AG08396 (cell line): ENCODE measurements around the gene HSDL1.

Source experiments
- DNase-seq: peaks from one replicate; pipeline ENCODE4 v3.0.0; 2012; ENCODE audit warnings: low spot score, mixed read lengths

Gene HSDL1

GRCh38 chr16:84107921-84108320, 37.1 kb downstream of the HSDL1 start:
- DNase-seq: no peak

GRCh38 chr16:84105948-84106740, 38.8 kb downstream of the HSDL1 start:
- no peak for DNase-seq

- no peak for DNase-seq
Observed at GRCh38 chr16:84105301-84105815, 39.6 kb downstream of the HSDL1 start.

- DNase-seq: no peak
Observed at GRCh38 chr16:84104231-84104630, 40.7 kb downstream of the HSDL1 start.

GRCh38 chr16:84103678-84104077, 41.3 kb downstream of the HSDL1 start:
- DNase-seq: no peak

- DNase-seq: no peak
Observed at GRCh38 chr16:84098939-84099338, 46.0 kb downstream of the HSDL1 start.

- no peak for DNase-seq
Observed at GRCh38 chr16:84096447-84097005, 48.5 kb downstream of the HSDL1 start.

GRCh38 chr16:84095466-84095865, 49.5 kb downstream of the HSDL1 start:
- DNase-seq: no peak

- no peak for DNase-seq
Observed at GRCh38 chr16:84093879-84094270, 51.1 kb downstream of the HSDL1 start.

GRCh38 chr16:84093120-84093878, 51.7 kb downstream of the HSDL1 start:
- no peak for DNase-seq

- no peak for DNase-seq
Observed at GRCh38 chr16:84091460-84091859, 53.5 kb downstream of the HSDL1 start.

- no peak for DNase-seq
Observed at GRCh38 chr16:84090211-84090610, 54.8 kb downstream of the HSDL1 start.

- DNase-seq: no peak
Observed at GRCh38 chr16:84088695-84089395, 56.1 kb downstream of the HSDL1 start.

- DNase-seq: no peak
Observed at GRCh38 chr16:84087466-84088151, 57.4 kb downstream of the HSDL1 start.

GRCh38 chr16:84087001-84087400, 58.0 kb downstream of the HSDL1 start:
- no peak for DNase-seq

GRCh38 chr16:84086341-84086740, 58.6 kb downstream of the HSDL1 start:
- DNase-seq: no peak

- DNase-seq: no peak
Observed at GRCh38 chr16:84085773-84086172, 59.2 kb downstream of the HSDL1 start.

- DNase-seq: no peak
Observed at GRCh38 chr16:84085271-84085667, 59.7 kb downstream of the HSDL1 start.

- peak; percentile 70 for DNase-seq
Observed at GRCh38 chr16:84084570-84085270, 60.3 kb downstream of the HSDL1 start.

GRCh38 chr16:84082835-84083569, 62.0 kb downstream of the HSDL1 start:
- DNase-seq: no peak
